ENCODE results near the gene GPD2. TPM values are rescaled to one million over a fixed set of nuclear protein-coding genes. Genes with fewer than 3 reads are reported as not detected.

Gene GPD2
- total and polyA plus RNA-seq, 2 of the 13 experiments (the other 11 are each of a cell fraction or from before 2014, with no cell fraction given) = not detected

GRCh38 chr2:156541706-156542105 lies 105.5 kb downstream of the GPD2 start:
- no peak overlapping the region for H3K4me2 ChIP-seq (ENCODE audit: low read depth, low read length)
- DNase-seq (ENCODE audit: low spot score) (no peak), ATAC-seq (no peak), FAIRE-seq (no peak)
- no TSS peak for BruUV-seq (replicated peaks)
- ChIA-PET POLR2A (no interaction called here), CTCF (ENCODE audit: low intra/inter-chr PET ratio, low total read pairs) (no interaction called here)
- no peaks in the 10 kb centered on the region for H3K36me3 ChIP-seq (replicated peaks in 1 of 2; ENCODE audit: control insufficient read depth in 1 of 2, insufficient read depth in 2 of 2, low read length in 2 of 2)
- H3K4me3 ChIP-seq (replicated peaks in 1 of 3; ENCODE audit: insufficient read depth in 1 of 3, low read depth in 2 of 3, low read length in 3 of 3) = no peak overlapping the region
- 1% methylated on average over 2 of the region's 2 CpGs for whole genome bisulfite sequencing (ENCODE audit: low lambda C conversion rate)
- no peaks in the 10 kb centered on the region for H3K9me3 ChIP-seq (ENCODE audit: low read length)
- H3K79me2 ChIP-seq (ENCODE audit: insufficient read depth, low read length) = no peaks in the 10 kb centered on the region
- H2AFZ ChIP-seq (ENCODE audit: low read length) = no peak overlapping the region
- no peaks in the 10 kb centered on the region for H4K20me1 ChIP-seq (ENCODE audit: insufficient read depth, low read length)
- H3K9ac ChIP-seq (ENCODE audit: insufficient read depth, low read depth, low read length) = no peak overlapping the region
- H3K4me1 ChIP-seq (ENCODE audit: insufficient read depth, low read length) = no peaks in the 10 kb centered on the region
- intact Hi-C loops (cut with micrococcal nuclease; ENCODE audit: unreplicated experiment) (no loop called here), in situ Hi-C loops (cut with HindIII; ENCODE audit: extremely low pct_ligation_motif_present, low pct_unique_long_range_greater_than_20kb) (no loop called here)
- no peak overlapping the region for H3K27ac ChIP-seq (ENCODE audit: extremely low read length, insufficient read depth, low read length)
- H3K27me3 ChIP-seq (ENCODE audit: control insufficient read depth in 1 of 2, insufficient read depth in 2 of 2, low read length in 2 of 2) = no peaks in the 10 kb centered on the region
- TF ChIP-seq ETS1 (CRISPR knock-in tag; IDR thresholded peaks at IDR 0.05) = no peak
- TF ChIP-seq ZBTB46 (CRISPR knock-in tag; IDR thresholded peaks at IDR 0.05; ENCODE audit: borderline replicate concordance) = no peak
- TF ChIP-seq, protein P1, sequence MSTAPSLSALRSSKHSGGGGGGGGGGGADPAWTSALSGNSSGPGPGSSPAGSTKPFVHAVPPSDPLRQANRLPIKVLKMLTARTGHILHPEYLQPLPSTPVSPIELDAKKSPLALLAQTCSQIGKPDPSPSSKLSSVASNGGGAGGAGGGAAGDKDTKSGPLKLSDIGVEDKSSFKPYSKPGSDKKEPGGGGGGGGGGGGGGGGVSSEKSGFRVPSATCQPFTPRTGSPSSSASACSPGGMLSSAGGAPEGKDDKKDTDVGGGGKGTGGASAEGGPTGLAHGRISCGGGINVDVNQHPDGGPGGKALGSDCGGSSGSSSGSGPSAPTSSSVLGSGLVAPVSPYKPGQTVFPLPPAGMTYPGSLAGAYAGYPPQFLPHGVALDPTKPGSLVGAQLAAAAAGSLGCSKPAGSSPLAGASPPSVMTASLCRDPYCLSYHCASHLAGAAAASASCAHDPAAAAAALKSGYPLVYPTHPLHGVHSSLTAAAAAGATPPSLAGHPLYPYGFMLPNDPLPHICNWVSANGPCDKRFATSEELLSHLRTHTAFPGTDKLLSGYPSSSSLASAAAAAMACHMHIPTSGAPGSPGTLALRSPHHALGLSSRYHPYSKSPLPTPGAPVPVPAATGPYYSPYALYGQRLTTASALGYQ (CRISPR knock-in tag; IDR thresholded peaks at IDR 0.05) = no peak
- TF ChIP-seq SNAPC5 (CRISPR knock-in tag; IDR thresholded peaks at IDR 0.05; ENCODE audit: borderline replicate concordance) = no peak
- no peak for TF ChIP-seq KAT7 (CRISPR knock-in tag; IDR thresholded peaks at IDR 0.05; ENCODE audit: borderline replicate concordance)
- no peak for TF ChIP-seq TMF1 (CRISPR knock-in tag; IDR thresholded peaks at IDR 0.05; ENCODE audit: low read depth)
- TF ChIP-seq ZNF432 (CRISPR knock-in tag; IDR thresholded peaks at IDR 0.05; ENCODE audit: borderline replicate concordance) = no peak
- TF ChIP-seq MED1 (CRISPR knock-in tag; IDR thresholded peaks at IDR 0.05) = no peak
- TF ChIP-seq YY1 (IDR thresholded peaks at IDR 0.05; ENCODE audit: insufficient read depth, insufficient replicate concordance, low read depth, low read length) = no peak
- TF ChIP-seq ZNF609 (CRISPR knock-in tag; IDR thresholded peaks at IDR 0.05; ENCODE audit: borderline replicate concordance) = no peak
- no peak for TF ChIP-seq NR2F6 (IDR thresholded peaks at IDR 0.05)
- TF ChIP-seq NR2F6 (CRISPR knock-in tag; IDR thresholded peaks at IDR 0.05) = no peak
- no peak for TF ChIP-seq RBM39 (IDR thresholded peaks at IDR 0.05; ENCODE audit: low read depth, low read length, poor library complexity, severe bottlenecking)
- no peak for TF ChIP-seq ZSCAN22 (CRISPR knock-in tag; IDR thresholded peaks at IDR 0.05)
